Activated CD8-positive, alpha-beta memory T cell treated with anti-CD3 and anti-CD28 coated beads, Interleukin-2, amount 50 U/mL, for 1 hour (primary cell): ENCODE results near the gene NEAT1.
"Not testable (repeated sequence)": the region's sequence is repeated elsewhere in the genome, so short reads cannot be mapped to it uniquely, and the experiment has no call there.

Experiments used
- DNase-seq: peaks from one replicate; pipeline ENCODE4 v3.0.0-alpha.2; 2020; ENCODE audit errors: extremely low read depth

Gene NEAT1

DNA sequence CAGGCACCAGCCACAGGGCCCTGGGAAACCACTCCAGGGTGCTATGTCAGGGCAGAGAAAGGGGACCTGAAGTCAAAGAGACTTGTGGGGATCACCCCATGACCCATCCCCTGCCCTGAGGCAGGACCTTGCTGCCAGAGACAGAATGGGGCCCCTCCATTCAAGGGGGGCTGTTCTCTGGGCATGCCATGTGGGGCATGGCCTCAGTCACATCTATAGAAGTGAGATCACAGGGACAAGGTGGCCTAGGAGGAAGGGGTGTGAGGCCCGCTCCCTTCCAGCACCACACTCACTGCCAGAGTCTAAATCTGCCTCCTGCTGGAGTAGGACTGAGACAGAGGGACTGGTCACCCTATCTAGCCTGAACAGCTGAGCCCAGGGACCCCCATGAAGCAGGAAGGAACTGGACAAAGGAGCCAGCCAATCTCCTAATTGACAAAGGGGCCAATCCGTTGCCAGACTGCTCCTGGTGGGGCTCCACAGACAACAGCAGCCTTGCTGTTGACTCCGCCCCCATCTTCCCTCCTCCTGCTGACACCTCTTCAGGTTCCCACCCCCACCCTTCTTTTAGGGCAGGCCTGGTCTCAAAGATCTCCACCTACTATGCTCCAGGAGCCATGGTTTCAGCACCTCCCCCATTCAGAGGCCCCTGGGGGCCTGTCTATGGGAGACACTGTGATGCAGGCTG, 26.0 kb downstream of the NEAT1 start:
- no peak for DNase-seq

DNA sequence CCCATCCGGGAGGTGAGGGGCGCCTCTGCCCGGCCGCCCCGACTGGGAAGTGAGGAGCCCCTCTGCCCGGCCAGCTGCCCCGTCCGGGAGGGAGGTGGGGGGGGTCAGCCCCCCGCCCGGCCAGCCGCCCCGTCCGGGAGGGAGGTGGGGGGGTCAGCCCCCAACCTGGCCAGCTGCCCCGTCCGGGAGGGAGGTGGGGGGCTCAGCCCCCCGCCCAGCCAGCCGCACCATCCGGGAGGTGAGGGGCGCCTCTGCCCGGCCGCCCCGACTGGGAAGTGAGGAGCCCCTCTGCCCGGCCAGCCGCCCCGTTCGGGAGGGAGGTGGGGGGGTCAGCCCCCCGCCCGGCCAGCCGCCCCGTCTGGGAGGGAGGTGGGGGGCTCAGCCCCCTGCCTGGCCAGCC, 28.7 kb downstream of the NEAT1 start:
- not testable (repeated sequence) for DNase-seq

DNA sequence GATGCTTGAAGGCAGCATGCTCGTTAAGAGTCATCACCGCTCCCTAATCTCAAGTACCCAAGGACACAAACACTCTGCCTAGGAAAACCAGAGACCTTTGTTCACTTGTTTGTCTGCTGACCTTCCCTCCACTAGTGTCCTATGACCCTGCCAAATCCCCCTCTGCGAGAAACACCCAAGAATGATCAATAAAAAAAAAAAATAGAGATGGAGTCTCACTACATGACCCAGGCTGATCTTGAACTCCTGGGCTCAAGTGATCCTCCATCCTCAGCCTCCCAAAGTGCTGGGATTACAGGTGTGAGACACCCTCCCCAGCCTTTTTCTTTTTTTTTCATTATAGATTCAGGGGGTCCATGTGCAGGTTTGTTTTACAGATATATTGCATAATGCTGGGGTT, 29.7 kb downstream of the NEAT1 start:
- DNase-seq: not testable (repeated sequence)

DNA sequence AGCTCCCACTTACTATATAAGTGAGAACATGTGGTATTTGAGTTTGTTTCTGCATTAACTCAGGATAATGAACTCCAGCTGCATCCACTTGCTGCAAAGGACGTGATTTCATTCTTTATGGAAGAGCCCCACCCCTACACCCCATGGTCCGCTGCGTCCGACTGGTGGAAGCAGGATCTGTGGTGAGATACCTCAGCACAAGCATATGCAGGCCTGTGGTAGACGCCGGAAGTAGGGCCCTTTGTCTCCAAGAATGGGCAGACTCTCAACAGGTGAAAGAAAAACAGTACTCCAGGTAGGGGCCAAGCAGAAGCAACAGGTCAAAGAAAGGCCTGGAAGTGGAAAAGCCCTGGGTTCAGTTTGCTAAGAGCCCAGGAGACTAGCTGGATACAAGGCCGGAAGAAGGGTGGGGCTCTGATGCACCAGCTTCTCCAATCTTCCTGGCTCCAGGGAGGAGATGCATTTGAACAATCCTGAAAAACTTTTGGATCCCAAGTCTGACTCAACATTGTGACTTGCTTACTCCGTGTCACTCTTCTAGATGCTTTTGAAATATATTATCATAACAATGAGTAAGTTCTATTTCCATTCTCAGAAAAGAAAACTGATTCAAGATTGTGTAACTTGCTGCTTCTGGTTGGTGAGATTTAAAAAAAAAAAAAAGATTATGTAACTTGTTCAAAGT, 30.4 kb downstream of the NEAT1 start:
- no peak for DNase-seq

DNA sequence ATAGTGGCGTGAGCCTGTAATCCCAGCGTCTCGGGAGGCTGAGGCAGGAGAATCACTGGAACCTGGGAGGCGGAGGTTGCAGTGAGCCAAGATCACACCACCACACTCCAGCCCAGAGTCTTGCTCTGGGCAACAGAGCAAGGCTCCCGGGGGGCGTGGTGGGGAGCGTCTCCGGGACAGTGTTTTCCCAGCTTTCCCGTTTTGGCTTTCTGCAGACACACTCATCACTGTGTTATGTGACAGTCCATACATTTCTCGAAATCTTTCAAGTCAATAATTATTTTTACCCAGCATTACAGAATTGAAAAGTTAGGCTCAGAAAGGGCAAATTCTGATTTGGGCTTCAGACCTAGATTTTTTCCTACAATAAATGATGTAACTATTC, 31.7 kb downstream of the NEAT1 start:
- no peak for DNase-seq

DNA sequence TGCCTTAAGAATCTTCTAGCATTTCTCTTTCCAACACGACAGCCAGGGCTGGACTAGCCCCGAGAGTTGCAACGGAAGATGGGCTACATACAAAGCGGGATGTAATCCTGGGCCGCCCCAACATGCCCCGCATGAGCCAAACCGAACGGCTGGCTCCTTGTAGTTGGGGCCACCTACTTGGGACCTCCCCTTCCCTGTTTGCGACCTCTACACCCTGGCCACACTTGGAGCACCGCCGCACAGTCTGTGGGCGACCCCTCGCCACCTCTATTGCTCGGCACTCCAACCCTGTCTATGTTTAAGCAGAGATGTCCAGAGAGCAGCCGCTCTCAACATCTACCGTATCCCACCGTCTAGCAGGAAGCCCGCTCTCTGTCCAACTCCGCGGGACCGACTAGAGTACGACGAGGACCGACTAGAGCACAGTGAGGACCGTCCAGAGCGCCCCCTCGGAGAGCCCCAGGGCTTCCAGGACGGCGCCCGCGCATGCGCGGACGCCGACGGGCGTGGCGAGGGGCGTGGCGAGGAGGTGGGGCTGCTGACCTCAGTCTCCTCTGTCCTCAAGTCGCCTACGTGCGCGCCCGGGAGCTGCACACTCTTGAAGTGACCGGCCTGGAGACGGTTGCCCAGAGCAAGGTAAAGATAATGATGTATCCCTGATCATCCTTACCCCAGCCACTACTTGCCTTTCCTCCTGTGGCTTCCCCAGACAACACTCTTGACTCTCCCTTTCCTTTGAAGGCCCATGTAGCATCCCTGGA, 32.3 kb downstream of the NEAT1 start:
- DNase-seq: no peak

DNA sequence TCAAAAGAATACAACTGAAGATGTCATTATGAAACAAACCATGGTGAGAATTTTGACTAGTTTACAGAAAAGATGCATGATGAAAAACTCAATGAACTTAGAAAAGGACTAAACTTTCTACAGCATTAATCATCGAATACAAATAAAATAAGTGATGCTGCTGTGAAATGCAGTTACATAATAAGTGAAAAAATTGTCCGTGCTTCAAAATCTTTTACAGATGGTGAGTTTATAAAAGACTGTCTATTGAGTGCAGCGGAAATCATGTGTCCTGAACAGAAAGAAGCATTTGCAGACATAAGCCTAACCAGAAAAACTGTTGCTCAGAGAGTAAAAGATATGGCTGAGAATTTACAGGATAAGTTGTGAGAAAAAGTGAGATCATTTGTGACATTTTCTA, 33.8 kb downstream of the NEAT1 start:
- no peak for DNase-seq

DNA sequence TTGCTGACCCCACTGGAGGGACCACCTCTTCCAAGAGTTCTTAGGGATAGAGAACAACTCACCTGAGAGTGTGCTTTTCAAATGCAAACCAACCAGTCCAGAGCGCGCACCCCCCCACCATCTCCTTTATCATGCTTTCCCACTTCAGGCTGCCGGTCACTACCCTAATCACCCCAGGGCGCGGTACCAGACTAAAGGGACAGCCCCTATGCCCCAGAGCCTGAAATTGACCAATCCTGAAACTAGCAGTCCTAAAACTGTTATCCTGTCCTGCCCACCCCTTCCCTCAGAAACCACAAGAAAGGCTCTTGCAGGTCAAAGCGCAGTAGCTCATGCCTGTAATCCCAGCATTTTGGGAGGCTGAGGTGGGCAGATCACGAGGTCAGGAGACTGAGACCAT, 37.0 kb downstream of the NEAT1 start:
- DNase-seq: no peak

DNA sequence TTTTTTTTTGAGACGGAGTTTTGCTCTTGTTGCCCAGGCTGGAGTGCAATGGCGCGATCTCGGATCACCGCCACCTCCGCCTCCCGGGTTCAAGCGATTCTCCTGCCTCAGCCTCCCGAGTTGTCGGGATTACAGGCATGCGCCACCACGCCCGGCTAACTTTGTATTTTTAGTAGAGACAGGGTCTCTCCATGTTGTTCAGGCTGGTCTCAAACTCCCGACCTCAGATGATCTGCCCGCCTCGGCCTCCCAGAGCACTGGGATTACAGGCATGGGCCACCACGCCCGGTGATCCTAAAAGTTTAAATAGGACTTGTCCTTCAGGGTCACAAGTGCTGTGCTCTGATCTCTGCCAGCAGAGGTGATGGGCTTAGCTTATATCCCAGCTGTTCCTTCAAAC, 42.9 kb downstream of the NEAT1 start:
- DNase-seq: not testable (repeated sequence)

DNA sequence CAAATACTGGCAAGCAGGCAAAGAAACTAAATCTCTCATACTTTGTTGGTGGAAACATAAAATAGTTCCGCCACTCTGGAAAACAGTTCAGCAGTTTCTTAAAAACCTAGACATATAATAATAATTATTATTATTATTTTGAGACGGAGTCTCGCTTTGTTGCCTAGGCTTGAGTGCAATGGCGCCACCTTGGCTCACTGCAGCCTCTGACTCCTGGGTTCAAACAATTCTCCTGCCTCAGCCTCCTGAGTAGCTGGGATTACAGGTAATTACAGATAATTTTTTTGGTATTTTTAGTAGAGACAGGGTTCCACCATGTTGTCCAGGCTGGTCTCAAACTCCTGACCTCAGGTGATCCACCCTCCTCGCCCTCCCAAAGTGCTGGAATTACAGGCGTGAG, 44.7 kb downstream of the NEAT1 start:
- not testable (repeated sequence) for DNase-seq

DNA sequence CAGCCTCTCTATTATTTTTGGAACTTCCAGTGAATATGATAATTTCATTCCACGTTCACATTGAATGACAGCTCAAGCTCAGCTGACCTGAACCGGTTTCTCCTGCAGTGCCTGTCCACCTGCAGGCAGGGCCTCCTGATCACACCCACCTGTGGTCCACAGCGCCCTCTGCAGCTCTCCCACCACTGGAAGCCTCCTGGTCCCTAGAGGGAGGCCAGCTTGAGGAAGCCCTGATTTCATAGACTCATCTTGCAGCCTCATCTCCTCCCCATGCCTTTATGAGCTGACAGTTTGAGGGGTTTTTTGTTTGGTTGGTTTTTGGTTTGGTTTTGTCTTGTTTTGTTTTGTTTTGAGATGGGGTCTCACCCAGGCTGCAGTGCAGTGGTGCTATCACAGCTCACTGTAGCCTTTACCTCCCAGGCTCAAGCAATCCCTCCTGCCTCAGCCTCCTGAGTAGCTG, 46.3 kb downstream of the NEAT1 start:
- DNase-seq: no peak

DNA sequence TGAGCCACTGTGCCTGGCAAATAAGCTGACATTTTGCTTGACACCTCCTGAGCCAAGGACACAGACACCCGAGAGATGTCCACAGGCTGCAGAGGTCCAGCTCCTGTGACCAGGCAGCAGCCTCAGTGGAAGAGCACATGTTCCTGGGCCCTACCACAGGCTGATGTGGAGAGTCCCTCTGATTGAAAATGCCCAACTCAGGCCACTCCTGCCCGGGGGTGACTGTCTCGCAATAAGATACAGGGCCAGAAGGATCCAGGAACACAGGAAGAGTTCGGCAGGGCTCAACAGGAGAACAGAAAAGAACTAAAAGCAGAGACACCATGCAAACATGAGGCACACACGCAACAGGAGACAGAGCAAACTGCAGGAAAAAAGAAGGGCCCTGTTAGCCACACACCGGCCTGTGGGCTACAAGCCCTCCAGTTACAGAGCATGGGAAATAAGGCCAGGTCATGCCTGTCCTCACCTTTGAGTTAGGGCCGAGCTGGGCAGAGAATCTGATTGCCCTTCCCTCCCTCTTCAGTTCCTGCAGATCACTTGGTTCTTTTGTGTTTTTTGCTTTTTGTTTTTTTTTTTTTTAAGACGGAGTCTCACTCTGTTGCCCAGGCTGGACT, 47.9 kb downstream of the NEAT1 start:
- no peak for DNase-seq

DNA sequence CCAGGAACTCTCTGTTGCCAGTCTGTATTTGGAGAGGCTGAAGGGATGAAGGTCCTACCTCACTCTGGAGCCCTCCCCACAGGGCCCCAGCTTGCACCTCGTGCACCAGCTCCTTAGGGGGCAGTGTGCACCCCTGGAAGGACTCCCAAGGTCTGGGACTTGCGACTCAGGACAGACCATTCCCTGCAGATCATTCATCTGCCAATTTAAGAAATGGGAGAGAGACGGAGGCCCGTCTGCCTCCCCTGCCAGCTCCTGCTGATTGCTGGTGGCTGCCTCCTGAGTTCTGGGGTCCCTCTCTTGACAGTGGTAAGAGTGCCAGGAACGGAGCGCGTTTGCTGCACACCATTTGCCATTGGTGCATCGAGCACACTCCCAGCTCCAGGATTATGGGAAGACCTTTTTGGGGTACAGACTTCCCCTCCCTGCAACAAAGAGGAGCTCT, 48.9 kb downstream of the NEAT1 start:
- DNase-seq: no peak

DNA sequence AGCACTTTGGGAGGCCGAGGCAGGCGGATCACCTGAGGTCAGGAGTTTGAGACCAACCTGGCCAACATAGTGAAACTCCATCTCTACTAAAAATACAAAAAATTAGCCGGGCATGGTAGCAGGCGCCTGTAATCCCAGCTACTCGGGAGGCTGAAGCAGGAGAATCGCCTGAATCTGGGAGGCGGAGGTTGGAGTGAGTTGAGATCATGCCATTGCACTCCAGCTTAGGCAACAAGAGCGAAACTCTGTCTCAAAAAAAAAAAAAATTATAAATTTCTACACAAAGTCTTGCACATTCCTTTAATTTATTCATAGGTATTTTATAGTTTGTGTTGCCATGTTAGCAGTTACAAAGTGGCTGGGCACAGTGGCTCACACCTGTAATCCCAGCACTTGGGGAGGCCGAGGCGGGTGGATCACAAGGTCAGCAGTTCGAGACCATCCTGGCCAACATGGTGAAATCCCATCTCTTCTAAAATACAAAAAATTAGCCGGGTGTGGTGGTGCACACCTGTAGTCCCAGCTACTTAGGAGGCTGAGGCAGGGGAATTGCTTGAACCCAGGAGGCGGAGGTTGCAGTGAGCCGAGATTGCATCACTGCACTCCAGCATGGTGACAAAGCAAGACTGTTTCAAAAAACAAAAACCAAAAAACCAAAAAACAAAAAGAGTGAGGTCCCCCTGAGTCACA, 50.1 kb downstream of the NEAT1 start:
- DNase-seq: not testable (repeated sequence)

DNA sequence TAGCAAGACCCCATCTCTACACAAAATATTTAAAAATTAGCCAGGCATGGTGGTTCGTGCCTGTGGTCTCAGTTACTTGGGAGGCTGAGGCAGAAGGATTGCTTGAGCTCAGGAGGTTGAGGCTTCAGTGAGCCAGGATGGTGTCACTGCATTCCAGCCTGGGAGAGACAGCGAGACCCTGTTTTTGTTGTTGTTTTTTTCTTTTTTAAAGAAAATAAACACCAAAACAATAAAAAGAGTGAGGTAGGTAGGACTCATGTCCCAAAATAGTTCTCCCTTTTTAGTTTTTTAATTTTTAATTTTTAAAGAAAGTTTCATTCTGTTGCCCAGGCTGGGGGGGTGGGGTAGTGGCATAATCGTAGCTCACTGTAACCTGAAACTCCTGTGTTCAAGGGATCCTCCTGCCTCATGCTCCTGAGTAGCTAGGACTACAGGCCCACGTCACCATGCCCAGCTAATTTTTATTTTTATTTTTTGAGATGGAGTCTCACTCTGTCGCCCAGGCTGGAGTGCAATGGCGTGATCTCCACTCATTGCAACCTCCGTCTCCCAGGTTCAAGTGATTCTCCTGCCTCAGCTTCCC, 50.8 kb downstream of the NEAT1 start:
- no peak for DNase-seq

DNA sequence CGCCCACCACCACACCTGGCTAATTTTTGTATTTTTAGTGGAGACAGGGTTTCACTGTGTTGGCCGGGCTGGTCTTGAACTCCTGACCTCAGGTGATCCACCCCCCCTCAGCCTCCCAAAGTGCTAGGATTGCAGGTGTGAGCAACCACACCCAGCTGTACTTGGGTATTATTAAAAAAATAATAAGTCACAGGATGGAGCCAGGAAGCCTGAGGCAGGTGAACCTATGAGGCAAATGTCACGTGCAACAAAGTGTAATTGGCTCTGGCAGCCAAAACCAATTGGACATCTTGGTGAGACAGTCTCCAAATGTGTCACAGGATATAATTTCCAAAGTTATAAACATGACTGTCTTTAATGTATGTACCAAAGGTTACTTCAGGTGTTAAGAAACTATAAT, 52.3 kb downstream of the NEAT1 start:
- DNase-seq: no peak

DNA sequence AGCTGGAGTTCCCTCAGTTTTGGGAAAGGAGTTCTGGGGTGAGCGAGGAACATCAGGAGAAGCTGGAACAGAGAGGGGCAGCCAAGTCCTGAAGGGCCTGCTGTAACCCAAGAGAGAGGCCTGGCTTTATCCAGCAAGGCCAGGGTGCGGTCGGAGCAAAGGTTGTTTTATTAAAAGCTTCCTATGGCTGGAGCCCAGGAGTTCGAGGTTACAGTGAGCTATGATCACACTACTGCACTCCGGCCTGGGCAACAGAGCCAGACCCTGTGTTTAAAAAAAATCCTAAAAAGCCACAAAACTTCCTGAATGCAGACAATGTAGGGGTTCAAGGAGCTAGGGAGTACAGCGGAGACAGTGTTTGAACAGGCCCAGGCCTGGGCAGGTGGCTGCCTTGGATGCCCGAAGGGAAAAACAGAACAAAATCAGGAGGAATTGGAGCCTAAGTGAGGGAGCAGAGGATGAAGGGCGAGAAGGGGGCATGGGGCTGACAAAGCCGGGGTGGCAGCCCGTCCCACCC, 54.1 kb downstream of the NEAT1 start:
- DNase-seq: no peak

DNA sequence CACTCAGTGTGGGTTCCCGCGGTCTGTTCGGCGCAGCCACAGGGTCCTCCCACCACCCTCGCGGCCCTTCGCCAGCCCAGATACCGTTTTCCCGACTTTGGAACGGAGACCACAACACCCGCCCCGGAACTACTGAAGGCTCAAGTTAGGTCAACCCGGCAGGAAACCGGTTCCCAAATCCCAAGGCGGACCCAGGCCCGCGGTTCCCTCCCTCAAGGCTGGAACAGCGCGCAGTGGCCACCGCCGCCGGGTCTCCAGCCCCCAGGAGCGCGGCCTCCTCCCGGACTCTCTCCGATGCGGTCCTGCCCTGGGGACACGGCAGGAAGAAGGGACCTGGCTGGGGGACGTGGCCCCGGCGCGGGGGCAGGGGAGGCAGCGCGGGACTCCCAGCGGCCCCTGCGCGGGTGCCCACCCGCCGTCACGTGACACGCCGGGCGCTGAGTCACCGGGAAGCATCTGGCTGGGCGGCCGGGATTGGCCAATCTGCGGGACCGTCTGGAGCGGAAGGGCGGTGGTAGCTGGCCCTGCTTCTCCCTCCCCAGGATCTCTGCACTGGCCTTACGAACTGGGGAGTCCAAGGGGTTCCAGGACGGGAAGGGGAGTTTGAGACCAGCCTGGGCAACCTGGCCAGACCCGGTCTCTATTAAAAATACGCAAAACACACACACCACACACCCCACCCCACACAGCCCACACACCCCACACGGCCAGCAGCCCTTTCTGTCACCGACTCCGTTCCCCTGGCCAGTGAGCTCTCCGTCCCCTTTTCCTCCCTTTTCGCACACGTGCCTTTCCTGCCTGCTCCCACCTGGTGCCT, 54.8 kb downstream of the NEAT1 start:
- DNase-seq: peak; percentile 79

DNA sequence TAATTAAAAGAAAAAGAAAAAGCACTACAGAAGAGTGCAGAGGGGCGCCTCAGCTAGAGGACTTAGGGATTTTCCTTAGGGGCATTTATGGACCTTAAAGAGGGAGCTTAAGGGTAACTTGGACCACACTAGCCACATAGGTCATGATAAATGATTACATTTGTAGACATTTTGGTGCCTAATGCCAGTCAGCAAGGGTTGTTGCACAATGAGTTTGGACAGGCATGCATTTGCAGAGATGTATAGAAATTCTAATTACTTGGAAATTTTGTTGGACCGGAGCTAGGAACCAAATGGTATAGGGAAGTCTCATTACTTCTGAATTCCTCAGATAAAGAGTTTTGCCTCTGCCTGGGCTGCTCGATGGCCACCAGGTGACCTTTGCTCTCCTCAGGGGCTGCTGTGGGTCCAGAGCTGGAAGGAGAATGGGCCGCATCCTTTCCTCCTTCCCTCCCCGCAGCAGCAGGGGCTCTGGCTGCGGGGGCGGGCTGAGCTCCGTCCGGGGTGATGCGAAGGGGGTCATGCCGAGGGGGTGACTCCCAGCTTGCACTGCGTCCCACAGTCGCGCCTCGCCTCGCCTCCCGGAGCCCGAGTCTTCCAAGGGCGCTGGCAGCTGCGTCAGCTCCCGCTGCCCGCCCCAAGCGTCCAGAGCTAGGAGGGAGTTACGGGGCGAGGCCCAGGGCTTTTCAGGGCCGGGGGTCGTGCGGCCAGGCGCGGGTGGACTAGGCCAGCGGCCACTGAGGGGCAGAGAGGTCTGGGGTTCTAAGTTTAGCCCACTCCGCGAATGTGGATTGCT, 56.0 kb downstream of the NEAT1 start:
- DNase-seq: no peak
